Choroid plexus epithelial cell (primary cell): Measurements from ENCODE around the gene COL4A4.

ENCODE experiments used
- DNase-seq: peaks from one replicate; pipeline ENCODE4 v3.0.0-alpha.2; 2010; ENCODE audit warnings: low read depth
- H3K4me3 ChIP-seq: 2 replicates; pipeline ENCODE4 v1.5.1; 2011; ENCODE audit warnings: low read depth, mild to moderate bottlenecking, control low read depth, low read length, moderate library complexity
- TF ChIP-seq, protein P1 (sequence below): conservative IDR thresholded peaks from 2 replicates; pipeline ENCODE4 v1.5.1; 2011; ENCODE audit warnings: low read depth, mild to moderate bottlenecking, control low read depth, inconsistent platforms, low read length, moderate library complexity

Gene COL4A4

DNA sequence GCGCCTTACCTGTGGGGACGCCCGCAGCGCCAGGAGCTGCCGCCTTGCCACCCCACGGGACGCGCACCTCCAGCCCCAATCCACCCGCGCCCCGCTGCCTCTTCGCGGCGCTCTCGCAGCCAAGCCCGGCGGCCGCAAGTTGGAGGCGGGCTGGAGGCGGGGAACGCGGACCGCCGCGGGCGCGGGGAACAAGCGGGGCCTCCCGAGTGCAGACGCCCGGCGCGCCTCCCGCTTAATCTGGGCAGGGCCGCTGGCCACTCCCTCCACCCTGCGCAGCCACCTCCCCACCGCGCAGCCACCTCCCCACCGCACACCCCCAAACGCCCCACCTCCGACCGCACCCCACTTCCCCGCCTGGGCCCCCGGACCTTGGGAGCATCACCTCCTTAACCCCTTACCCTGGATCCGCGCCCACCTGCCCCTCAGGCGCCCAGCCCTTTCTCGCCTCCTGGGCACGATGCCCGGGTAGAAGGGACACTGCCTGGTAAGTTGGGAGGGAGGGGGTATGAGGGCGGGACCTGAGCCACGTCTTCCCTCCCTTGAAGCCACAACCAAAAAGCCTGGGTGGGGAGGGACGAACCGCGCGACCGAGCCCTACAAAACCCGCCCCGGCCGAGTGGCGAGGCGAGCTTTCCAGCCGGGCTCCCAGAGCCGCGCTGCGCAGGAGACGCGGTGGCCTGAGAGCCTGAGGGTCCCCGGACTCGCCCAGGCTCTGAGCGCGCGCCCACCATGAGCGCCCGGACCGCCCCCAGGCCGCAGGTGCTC, at the start of gene COL4A4, which contains the start of gene COL4A3:
Gene COL4A4 (minus strand): TSS at position 208 of the 765 bp plus-strand sequence. CDS start 16,722 bp downstream, outside the sequence.
Gene COL4A3 (plus strand): TSS at position 627 of the 765 bp plus-strand sequence. CDS start 103 bp downstream, at position 730.
- no peak for DNase-seq
- TF ChIP-seq, protein P1, sequence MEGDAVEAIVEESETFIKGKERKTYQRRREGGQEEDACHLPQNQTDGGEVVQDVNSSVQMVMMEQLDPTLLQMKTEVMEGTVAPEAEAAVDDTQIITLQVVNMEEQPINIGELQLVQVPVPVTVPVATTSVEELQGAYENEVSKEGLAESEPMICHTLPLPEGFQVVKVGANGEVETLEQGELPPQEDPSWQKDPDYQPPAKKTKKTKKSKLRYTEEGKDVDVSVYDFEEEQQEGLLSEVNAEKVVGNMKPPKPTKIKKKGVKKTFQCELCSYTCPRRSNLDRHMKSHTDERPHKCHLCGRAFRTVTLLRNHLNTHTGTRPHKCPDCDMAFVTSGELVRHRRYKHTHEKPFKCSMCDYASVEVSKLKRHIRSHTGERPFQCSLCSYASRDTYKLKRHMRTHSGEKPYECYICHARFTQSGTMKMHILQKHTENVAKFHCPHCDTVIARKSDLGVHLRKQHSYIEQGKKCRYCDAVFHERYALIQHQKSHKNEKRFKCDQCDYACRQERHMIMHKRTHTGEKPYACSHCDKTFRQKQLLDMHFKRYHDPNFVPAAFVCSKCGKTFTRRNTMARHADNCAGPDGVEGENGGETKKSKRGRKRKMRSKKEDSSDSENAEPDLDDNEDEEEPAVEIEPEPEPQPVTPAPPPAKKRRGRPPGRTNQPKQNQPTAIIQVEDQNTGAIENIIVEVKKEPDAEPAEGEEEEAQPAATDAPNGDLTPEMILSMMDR, result no peak
- peak within 1 kb of the TSS; percentile 62 for H3K4me3 ChIP-seq

DNA sequence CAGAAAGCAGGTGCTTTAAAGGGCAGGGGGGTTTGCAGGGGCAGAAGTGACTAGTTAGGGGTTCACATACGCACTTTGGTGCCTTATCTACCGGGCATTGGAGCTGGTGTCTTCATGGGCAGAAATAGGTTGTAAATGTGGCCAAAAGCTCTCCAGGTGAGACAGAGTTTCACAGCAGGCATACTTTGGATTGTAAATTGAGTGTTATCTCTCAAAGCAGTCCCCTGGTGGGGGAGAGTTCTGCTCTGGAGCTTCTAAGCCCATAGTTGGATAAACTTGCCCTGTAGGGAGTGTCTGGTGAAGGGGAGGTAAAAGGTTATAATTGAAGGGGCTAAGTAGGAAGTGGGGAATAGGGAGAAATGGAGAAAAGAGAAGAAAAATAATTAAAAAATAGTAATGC, 43.6 kb upstream of the COL4A4 start:
- TF ChIP-seq, protein P1, result no peak
- no peak for DNase-seq
- H3K4me3 ChIP-seq, result no peak overlapping the region

DNA sequence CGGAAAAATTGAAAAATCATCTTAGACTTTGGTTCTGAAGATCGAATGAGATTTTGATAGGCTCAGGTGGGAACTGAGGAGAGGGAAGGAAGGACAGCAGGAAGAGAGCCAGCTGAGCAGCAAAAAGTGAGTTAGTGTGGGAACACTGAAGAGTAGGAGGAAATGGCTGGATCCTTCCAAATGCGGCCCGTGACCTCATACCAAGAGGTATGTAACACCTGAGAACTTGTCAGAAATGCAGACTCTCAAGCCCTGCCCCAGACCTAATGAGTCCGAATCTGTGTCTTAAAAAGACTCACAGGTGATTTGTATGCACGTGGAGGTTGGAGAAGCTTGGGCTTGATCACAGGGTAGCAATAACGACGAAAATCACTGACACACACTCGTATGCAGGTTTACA, 42.4 kb upstream of the COL4A4 start:
- no peak overlapping the region for H3K4me3 ChIP-seq
- DNase-seq, result no peak
- TF ChIP-seq, protein P1, result no peak

DNA sequence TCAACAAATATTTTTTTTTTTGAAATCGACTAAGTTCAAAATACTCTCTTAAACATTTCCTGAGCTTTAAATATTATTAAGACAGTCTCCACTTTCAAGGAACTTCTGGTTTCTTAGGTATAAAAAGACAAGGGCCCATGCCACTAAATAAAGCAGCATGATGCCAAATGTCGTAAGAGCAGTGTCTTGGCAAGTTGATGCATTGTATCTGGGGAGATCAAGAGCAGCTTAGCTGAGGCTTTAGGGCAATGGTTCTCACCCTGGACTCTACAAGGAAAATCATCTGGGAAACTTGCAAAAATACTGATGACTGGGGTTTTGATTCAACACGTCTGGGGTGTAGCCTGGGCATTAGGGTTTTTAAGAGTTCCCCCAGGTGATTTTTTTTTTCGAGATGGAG, 41.7 kb upstream of the COL4A4 start:
- DNase-seq, result no peak

DNA sequence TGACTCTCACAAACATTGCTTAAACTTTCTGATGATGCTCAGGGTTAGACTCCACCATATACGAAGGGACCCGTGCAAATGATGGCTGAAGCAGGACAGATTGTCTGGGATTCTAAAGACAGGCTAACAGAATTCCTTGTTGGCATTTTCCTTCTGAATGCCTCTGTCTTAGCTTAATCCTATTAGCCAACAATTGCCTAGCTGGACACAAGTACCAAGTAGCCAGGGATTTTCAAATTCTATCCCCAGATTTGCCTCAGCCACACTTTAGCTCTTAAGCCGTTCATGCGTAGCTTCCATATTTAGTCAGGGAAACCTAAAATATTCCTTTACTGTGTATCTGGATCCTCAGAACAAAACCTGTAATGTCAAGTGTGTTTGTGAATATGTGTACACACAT, 40.4 kb upstream of the COL4A4 start:
- no peak overlapping the region for H3K4me3 ChIP-seq
- DNase-seq, result no peak
- TF ChIP-seq, protein P1, result no peak

More for the DNA sequence above, 41.7 kb upstream of the COL4A4 start:
- TF ChIP-seq, protein P1, result no peak
- H3K4me3 ChIP-seq, result no peak overlapping the region

DNA sequence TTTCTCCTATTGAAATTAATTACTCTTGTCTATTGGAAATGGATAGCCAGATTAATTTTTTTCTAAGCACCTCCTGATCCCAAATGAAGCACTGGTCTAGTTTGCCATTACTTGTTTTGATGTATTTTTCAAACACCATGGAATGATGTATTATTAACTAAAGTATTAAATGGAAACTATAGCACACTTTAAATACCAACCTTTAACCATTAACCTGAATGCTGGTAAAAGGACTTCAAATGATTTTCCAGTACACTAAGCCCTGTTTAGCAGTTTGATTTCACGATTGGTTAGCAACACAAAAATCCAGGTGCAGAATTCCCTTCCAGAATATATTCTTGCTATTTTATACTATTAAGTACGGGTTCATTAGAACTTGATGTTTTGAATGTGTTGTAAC, 37.8 kb upstream of the COL4A4 start:
- TF ChIP-seq, protein P1, result no peak
- no peak for DNase-seq
- H3K4me3 ChIP-seq, result no peak overlapping the region

DNA sequence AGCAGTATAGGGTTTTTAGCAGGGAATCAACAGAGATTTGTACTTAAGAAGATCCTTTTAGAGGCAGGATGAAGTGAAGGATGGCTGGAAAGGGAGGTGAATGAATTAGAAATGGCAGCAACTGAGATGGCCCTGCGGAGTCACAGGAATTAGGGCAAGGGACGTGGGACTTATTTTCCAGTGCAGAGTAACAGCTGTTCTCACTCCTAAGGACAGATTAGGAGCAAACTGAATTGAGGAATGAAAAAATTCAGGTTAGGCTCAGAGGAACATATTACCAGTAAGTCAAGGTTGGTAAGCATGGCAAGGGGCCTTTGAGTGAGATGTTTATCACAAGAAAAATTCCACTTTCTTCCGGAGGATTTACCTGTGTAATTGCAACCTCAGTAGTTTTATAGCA, 34.9 kb upstream of the COL4A4 start:
- no peak for DNase-seq
- TF ChIP-seq, protein P1, result no peak
- H3K4me3 ChIP-seq, result no peak overlapping the region
